OCI-LY7 (cell line): ENCODE data around the gene NTRK1. TPM values are rescaled to one million over a fixed set of nuclear protein-coding genes. Genes with fewer than 3 reads are reported as not detected.

Experiments
- BruUV-seq: library from RNA; stranded (reverse); fragments of 400-500 nt; replicated peaks from 2 replicates; lab custom pipeline; 2021; lab: Mats Ljungman, UMichigan
- CTCF ChIA-PET: fragments of 300-600 bp; sonication (Branson Sonifier 250); formaldehyde crosslinking; loops from one replicate; lab custom pipeline; 2022; ENCODE audit warnings: antibody characterized with exemption; ENCODE audit not compliant: unreplicated experiment; lab: Charles Lee
- POLR2A ChIA-PET: fragments of 300-600 bp; sonication (Branson Sonifier 250); formaldehyde crosslinking; loops from one replicate; lab custom pipeline; 2022; ENCODE audit warnings: antibody characterized with exemption; lab: Charles Lee
- DNase-seq: peaks from one replicate; pipeline ENCODE4 v3.0.0-alpha.2; 2015; ENCODE audit warnings: low spot score
- H2AFZ ChIP-seq: fragments of 200-600 bp; sonication (generic), shearing (Covaris generic); 2 replicates; pipeline ENCODE4 v1.6.1; 2014; ENCODE audit warnings: mild to moderate bottlenecking, antibody characterized with exemption, low read length, moderate library complexity
- H3K27ac ChIP-seq: fragments of 200-600 bp; sonication (generic); 2 replicates; pipeline ENCODE4 v1.5.1; 2014; ENCODE audit warnings: mixed run types, low read depth, mild to moderate bottlenecking, moderate library complexity, low read length, inconsistent platforms; ENCODE audit not compliant: poor library complexity, severe bottlenecking
- H3K36me3 ChIP-seq: fragments of 200-600 bp; sonication (generic); 2 replicates; pipeline ENCODE4 v1.6.1; 2014; ENCODE audit warnings: mild to moderate bottlenecking, antibody characterized with exemption, low read length, moderate library complexity, mixed read lengths; ENCODE audit not compliant: insufficient read depth
- H3K4me1 ChIP-seq: fragments of 200-600 bp; sonication (generic); 2 replicates; pipeline ENCODE4 v1.5.1; 2014; ENCODE audit warnings: mild to moderate bottlenecking, low read length; ENCODE audit not compliant: insufficient read depth, poor library complexity, severe bottlenecking
- H3K4me2 ChIP-seq: fragments of 200-600 bp; sonication (generic); 2 replicates; pipeline ENCODE4 v1.6.1; 2014; ENCODE audit warnings: mild to moderate bottlenecking, low read length
- H3K4me3 ChIP-seq: fragments of 200-600 bp; sonication (generic); 2 replicates; pipeline ENCODE4 v1.5.1; 2014; ENCODE audit warnings: mild to moderate bottlenecking, low read depth, low read length; ENCODE audit not compliant: poor library complexity, severe bottlenecking
- H3K79me2 ChIP-seq: fragments of 200-600 bp; sonication (generic); 2 replicates; pipeline ENCODE4 v1.6.1; 2016; ENCODE audit warnings: low read depth, mild to moderate bottlenecking, low read length, moderate library complexity, mixed read lengths; ENCODE audit not compliant: insufficient read depth
- H3K9me2 ChIP-seq: fragments of 200-600 bp; sonication (generic); 2 replicates; pipeline ENCODE4 v1.6.1; 2016; ENCODE audit warnings: mild to moderate bottlenecking, low read length, mixed read lengths; ENCODE audit not compliant: insufficient read depth
- H3K9me3 ChIP-seq: fragments of 200-600 bp; sonication (generic); 2 replicates; pipeline ENCODE4 v1.6.1; 2014; ENCODE audit warnings: mild to moderate bottlenecking, mixed run types, low read length, mixed read lengths
- H4K20me1 ChIP-seq: fragments of 200-600 bp; sonication (generic); 2 replicates; pipeline ENCODE4 v1.6.1; 2014; ENCODE audit warnings: mild to moderate bottlenecking, antibody characterized with exemption, low read length, moderate library complexity, mixed read lengths; ENCODE audit not compliant: insufficient read depth
- EZH2phosphoT487 ChIP-seq: fragments of 200-600 bp; sonication (generic); IDR thresholded peaks from 2 replicates; pipeline ENCODE4 v1.6.1; 2018; ENCODE audit warnings: low read depth, borderline replicate concordance, mild to moderate bottlenecking, mixed run types, antibody characterized with exemption, low read length, moderate library complexity, mixed read lengths
- intact Hi-C: fragments of 100-400 bp; cut with micrococcal nuclease; formaldehyde crosslinking; loops from one replicate; pipeline ENCODE4 v1.10.0; 2022; ENCODE audit not compliant: unreplicated experiment
- total RNA-seq, 2 experiments: library from RNA; depleted of rRNA in 1 of 2; stranded (reverse); fragments of >200 nt in 1 of 2; shearing (Covaris generic) in 1 of 2; gene quantifications; 2 replicates each; pipeline ENCODE4 v1.2.3, GENCODE V29; 2014 to 2022
- TF ChIP-seq, protein P1 (sequence below): fragments of 200-600 bp; sonication (generic); conservative IDR thresholded peaks from 2 replicates; pipeline ENCODE4 v1.5.1; 2014; ENCODE audit warnings: mild to moderate bottlenecking, antibody characterized with exemption, low read length, moderate library complexity, mixed read lengths

Gene NTRK1
- total RNA-seq, 2 experiments from 2014 or later, result not detected

DNA sequence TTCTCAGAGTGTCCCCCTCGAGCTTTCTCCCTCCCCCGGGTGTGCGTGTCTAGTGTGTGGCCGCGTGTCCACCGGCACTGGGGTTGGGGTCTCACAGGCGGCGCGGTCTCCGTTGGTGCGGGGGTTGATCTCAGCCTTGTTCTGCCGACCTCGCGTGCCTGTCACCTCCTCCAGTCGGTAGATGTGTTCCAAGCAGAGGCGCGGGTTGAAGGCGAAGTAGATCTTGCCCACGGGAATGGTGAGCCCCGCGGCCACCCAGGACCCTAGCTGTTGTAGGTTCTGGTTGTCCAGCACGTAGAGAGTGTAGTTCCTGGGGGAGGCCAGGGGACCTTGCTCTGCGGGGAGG is 11.5 kb upstream of the NTRK1 start:
- ChIA-PET POLR2A (interaction anchor here (0.6 kb wide), 1 partner anchor 39 kb away, joined by 6 read pairs; no protein-coding TSS in a partner anchor), CTCF (no interaction called here)
- BruUV-seq, result no TSS peak
- Histone ChIP-seq H3K4me2 (no peak overlapping the region), H4K20me1 (no peaks in the 10 kb centered on the region), H3K4me1 (no peaks in the 10 kb centered on the region), H3K36me3 (no peaks in the 10 kb centered on the region), H3K27ac (no peak overlapping the region), H3K9me2 (no peaks in the 10 kb centered on the region), H3K9me3 (no peaks in the 10 kb centered on the region), H2AFZ (no peak overlapping the region), H3K79me2 (no peaks in the 10 kb centered on the region), H3K4me3 (no peak overlapping the region)
- TF ChIP-seq, protein P1, sequence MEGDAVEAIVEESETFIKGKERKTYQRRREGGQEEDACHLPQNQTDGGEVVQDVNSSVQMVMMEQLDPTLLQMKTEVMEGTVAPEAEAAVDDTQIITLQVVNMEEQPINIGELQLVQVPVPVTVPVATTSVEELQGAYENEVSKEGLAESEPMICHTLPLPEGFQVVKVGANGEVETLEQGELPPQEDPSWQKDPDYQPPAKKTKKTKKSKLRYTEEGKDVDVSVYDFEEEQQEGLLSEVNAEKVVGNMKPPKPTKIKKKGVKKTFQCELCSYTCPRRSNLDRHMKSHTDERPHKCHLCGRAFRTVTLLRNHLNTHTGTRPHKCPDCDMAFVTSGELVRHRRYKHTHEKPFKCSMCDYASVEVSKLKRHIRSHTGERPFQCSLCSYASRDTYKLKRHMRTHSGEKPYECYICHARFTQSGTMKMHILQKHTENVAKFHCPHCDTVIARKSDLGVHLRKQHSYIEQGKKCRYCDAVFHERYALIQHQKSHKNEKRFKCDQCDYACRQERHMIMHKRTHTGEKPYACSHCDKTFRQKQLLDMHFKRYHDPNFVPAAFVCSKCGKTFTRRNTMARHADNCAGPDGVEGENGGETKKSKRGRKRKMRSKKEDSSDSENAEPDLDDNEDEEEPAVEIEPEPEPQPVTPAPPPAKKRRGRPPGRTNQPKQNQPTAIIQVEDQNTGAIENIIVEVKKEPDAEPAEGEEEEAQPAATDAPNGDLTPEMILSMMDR, result no peak
- no peak for TF ChIP-seq EZH2phosphoT487
- intact Hi-C loops, result no loop called here
- no peak for DNase-seq

DNA sequence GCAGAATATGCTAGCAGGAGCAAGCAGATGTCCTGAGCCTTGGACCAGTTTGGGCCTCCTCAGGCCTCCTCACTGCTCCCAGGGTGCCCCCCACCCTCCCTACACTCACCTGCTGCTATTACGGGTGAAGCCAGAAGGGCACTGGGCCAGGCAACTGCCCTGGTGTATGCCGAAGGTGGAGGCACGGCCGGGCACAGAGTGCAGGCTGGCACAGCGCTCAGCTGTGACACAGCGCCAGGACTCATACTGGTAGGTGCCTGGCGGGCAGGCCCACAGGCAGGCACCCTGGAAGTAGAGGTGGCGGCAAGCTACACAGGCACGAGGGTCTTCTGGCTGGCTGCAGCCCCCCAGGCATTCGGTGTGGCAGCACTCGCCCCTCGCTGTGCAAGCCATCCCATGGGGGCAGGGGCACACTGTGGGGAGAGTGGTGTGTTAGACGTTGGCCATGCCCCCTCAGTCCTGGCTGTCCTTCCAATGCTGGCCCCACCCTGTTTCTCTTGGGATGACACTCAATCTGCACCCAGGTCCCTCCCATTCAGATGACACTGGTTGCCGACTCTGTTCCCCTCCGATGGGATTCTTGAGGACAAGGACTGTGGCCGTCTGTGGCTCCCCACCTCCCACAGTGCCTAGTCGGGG is 8.8 kb upstream of the NTRK1 start:
- Histone ChIP-seq H3K4me1 (no peaks in the 10 kb centered on the region), H3K9me3 (no peaks in the 10 kb centered on the region), H3K79me2 (no peaks in the 10 kb centered on the region), H3K4me3 (no peak overlapping the region), H3K36me3 (no peaks in the 10 kb centered on the region), H4K20me1 (no peaks in the 10 kb centered on the region), H3K9me2 (no peaks in the 10 kb centered on the region), H3K27ac (no peak overlapping the region), H3K4me2 (no peak overlapping the region), H2AFZ (no peak overlapping the region)
- intact Hi-C loops, result no loop called here
- CTCF ChIA-PET, result no interaction called here
- no TSS peak for BruUV-seq
- POLR2A ChIA-PET, result no interaction called here
- DNase-seq, result no peak
- TF ChIP-seq, protein P1, result no peak
- TF ChIP-seq EZH2phosphoT487, result no peak

DNA sequence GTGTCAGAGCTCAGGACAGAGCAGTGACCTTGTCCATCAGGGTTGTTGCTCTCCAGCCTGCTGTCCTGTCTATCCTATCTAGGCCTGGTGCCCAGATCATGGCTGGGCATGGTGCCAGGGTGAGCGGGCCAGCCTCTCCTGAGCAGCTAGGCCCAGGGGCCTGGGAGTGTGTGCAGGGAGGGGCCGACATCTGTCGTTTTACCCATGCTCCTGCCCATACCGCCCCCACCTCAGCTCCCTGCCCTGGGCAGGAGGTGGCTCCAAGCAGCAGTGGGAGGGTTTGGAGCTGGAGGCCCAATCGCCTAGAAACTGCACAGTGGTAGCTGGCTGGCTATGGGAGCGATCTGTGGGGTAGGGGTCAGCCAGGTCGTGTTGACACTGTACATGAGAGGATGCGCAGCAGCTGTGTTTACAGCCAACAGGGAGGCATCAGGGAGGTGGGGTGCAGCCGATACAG is 8.2 kb upstream of the NTRK1 start:
- no peak overlapping the region for H2AFZ ChIP-seq
- POLR2A ChIA-PET, result no interaction called here
- intact Hi-C loops, result no loop called here
- H3K4me3 ChIP-seq, result no peak overlapping the region
- BruUV-seq, result no TSS peak
- CTCF ChIA-PET, result no interaction called here
- H3K36me3 ChIP-seq, result no peaks in the 10 kb centered on the region
- no peak overlapping the region for H3K27ac ChIP-seq
- H3K4me2 ChIP-seq, result no peak overlapping the region
- no peaks in the 10 kb centered on the region for H3K9me3 ChIP-seq
- DNase-seq, result no peak
- H3K79me2 ChIP-seq, result no peaks in the 10 kb centered on the region
- TF ChIP-seq, protein P1, result no peak
- no peak for TF ChIP-seq EZH2phosphoT487
- H3K9me2 ChIP-seq, result no peaks in the 10 kb centered on the region
- no peaks in the 10 kb centered on the region for H3K4me1 ChIP-seq
- H4K20me1 ChIP-seq, result no peaks in the 10 kb centered on the region
